ENCODE data around the gene VIPR1.

Gene VIPR1

GRCh38 chr3:42520906-42521305 lies 18.5 kb downstream of the VIPR1 start:
- no peak overlapping the region for H3K27ac ChIP-seq (ENCODE audit: low read depth, low read length, severe bottlenecking)
- H3K4me3 ChIP-seq (ENCODE audit: extremely low read depth, insufficient read depth, low read length, poor library complexity, severe bottlenecking) = no peak overlapping the region
- H3K4me1 ChIP-seq (ENCODE audit: control insufficient read depth, insufficient read depth, low read length, poor library complexity, severe bottlenecking) = no peaks in the 10 kb centered on the region
- WGBS, 2 experiments (ENCODE audit: insufficient coverage in 2 of 2) = 91 to 97% methylated on average over 4 of the region's 4 CpGs
- H3K36me3 ChIP-seq (ENCODE audit: control insufficient read depth, insufficient read depth, low read length) = no peaks in the 10 kb centered on the region
- H3K9me3 ChIP-seq (ENCODE audit: control insufficient read depth, low read length) = no peaks in the 10 kb centered on the region

GRCh38 chr3:42524751-42525150 lies 22.3 kb downstream of the VIPR1 start:
- Histone ChIP-seq H3K36me3 (ENCODE audit: control insufficient read depth, insufficient read depth, low read length) (no peaks in the 10 kb centered on the region), H3K9me3 (ENCODE audit: control insufficient read depth, low read length) (no peaks in the 10 kb centered on the region), H3K4me1 (ENCODE audit: control insufficient read depth, insufficient read depth, low read length, poor library complexity, severe bottlenecking) (no peaks in the 10 kb centered on the region), H3K27ac (ENCODE audit: low read depth, low read length, severe bottlenecking) (no peak overlapping the region), H3K4me3 (ENCODE audit: extremely low read depth, insufficient read depth, low read length, poor library complexity, severe bottlenecking) (no peak overlapping the region)
- WGBS, 2 experiments (ENCODE audit: insufficient coverage in 2 of 2) = no CpG with 5 or more reads among the region's 3 CpGs

GRCh38 chr3:42525212-42525611 lies 22.8 kb downstream of the VIPR1 start:
- no peaks in the 10 kb centered on the region for H3K4me1 ChIP-seq (ENCODE audit: control insufficient read depth, insufficient read depth, low read length, poor library complexity, severe bottlenecking)

GRCh38 chr3:42525736-42526345 lies 23.4 kb downstream of the VIPR1 start:
- Histone ChIP-seq H3K36me3 (ENCODE audit: control insufficient read depth, insufficient read depth, low read length) (no peaks in the 10 kb centered on the region), H3K4me1 (ENCODE audit: control insufficient read depth, insufficient read depth, low read length, poor library complexity, severe bottlenecking) (no peaks in the 10 kb centered on the region), H3K4me3 (ENCODE audit: extremely low read depth, insufficient read depth, low read length, poor library complexity, severe bottlenecking) (no peak overlapping the region), H3K27ac (ENCODE audit: low read depth, low read length, severe bottlenecking) (no peak overlapping the region), H3K9me3 (ENCODE audit: control insufficient read depth, low read length) (no peaks in the 10 kb centered on the region)
- 92 to 97% methylated on average over 9 of the region's 13 CpGs for WGBS, 2 experiments (ENCODE audit: insufficient coverage in 2 of 2)

More at GRCh38 chr3:42525212-42525611, 22.8 kb downstream of the VIPR1 start:
- Histone ChIP-seq H3K4me3 (ENCODE audit: extremely low read depth, insufficient read depth, low read length, poor library complexity, severe bottlenecking) (no peak overlapping the region), H3K27ac (ENCODE audit: low read depth, low read length, severe bottlenecking) (no peak overlapping the region), H3K36me3 (ENCODE audit: control insufficient read depth, insufficient read depth, low read length) (no peaks in the 10 kb centered on the region), H3K9me3 (ENCODE audit: control insufficient read depth, low read length) (no peaks in the 10 kb centered on the region)
- 72 to 96% methylated on average over 3 to 4 of the region's 4 CpGs for WGBS, 2 experiments (ENCODE audit: insufficient coverage in 2 of 2)

GRCh38 chr3:42526616-42527367 lies 24.3 kb downstream of the VIPR1 start:
- H3K27ac ChIP-seq (ENCODE audit: low read depth, low read length, severe bottlenecking) = no peak overlapping the region

GRCh38 chr3:42527368-42527917 lies 25.0 kb downstream of the VIPR1 start:
- H3K36me3 ChIP-seq (ENCODE audit: control insufficient read depth, insufficient read depth, low read length) = no peaks in the 10 kb centered on the region
- whole genome bisulfite sequencing, 2 experiments (ENCODE audit: insufficient coverage in 2 of 2) = 73 to 78% methylated on average over 10 to 11 of the region's 11 CpGs
- no peaks in the 10 kb centered on the region for H3K4me1 ChIP-seq (ENCODE audit: control insufficient read depth, insufficient read depth, low read length, poor library complexity, severe bottlenecking)
- H3K27ac ChIP-seq (ENCODE audit: low read depth, low read length, severe bottlenecking) = no peak overlapping the region
- H3K4me3 ChIP-seq (ENCODE audit: extremely low read depth, insufficient read depth, low read length, poor library complexity, severe bottlenecking) = no peak overlapping the region
- H3K9me3 ChIP-seq (ENCODE audit: control insufficient read depth, low read length) = no peaks in the 10 kb centered on the region

More at GRCh38 chr3:42526616-42527367, 24.3 kb downstream of the VIPR1 start:
- no peaks in the 10 kb centered on the region for H3K36me3 ChIP-seq (ENCODE audit: control insufficient read depth, insufficient read depth, low read length)
- 79 to 86% methylated on average over 6 to 7 of the region's 15 CpGs for WGBS, 2 experiments (ENCODE audit: insufficient coverage in 2 of 2)
- no peak overlapping the region for H3K4me3 ChIP-seq (ENCODE audit: extremely low read depth, insufficient read depth, low read length, poor library complexity, severe bottlenecking)
- no peaks in the 10 kb centered on the region for H3K9me3 ChIP-seq (ENCODE audit: control insufficient read depth, low read length)
- no peaks in the 10 kb centered on the region for H3K4me1 ChIP-seq (ENCODE audit: control insufficient read depth, insufficient read depth, low read length, poor library complexity, severe bottlenecking)

- Histone ChIP-seq H3K27ac (ENCODE audit: low read depth, low read length, severe bottlenecking) (no peak overlapping the region), H3K9me3 (ENCODE audit: control insufficient read depth, low read length) (no peaks in the 10 kb centered on the region), H3K36me3 (ENCODE audit: control insufficient read depth, insufficient read depth, low read length) (no peaks in the 10 kb centered on the region), H3K4me3 (ENCODE audit: extremely low read depth, insufficient read depth, low read length, poor library complexity, severe bottlenecking) (no peak overlapping the region), H3K4me1 (ENCODE audit: control insufficient read depth, insufficient read depth, low read length, poor library complexity, severe bottlenecking) (no peaks in the 10 kb centered on the region)
- WGBS, 2 experiments (ENCODE audit: insufficient coverage in 2 of 2) = 89 to 91% methylated on average over 1 of the region's 2 CpGs
These were observed 27.0 kb downstream of the VIPR1 start for GRCh38 chr3:42529468-42529867.

GRCh38 chr3:42530073-42530472 lies 27.6 kb downstream of the VIPR1 start:
- no peaks in the 10 kb centered on the region for H3K9me3 ChIP-seq (ENCODE audit: control insufficient read depth, low read length)
- H3K4me1 ChIP-seq (ENCODE audit: control insufficient read depth, insufficient read depth, low read length, poor library complexity, severe bottlenecking) = no peaks in the 10 kb centered on the region
- no peaks in the 10 kb centered on the region for H3K36me3 ChIP-seq (ENCODE audit: control insufficient read depth, insufficient read depth, low read length)
- no peak overlapping the region for H3K4me3 ChIP-seq (ENCODE audit: extremely low read depth, insufficient read depth, low read length, poor library complexity, severe bottlenecking)
- H3K27ac ChIP-seq (ENCODE audit: low read depth, low read length, severe bottlenecking) = no peak overlapping the region

- no peak overlapping the region for H3K27ac ChIP-seq (ENCODE audit: low read depth, low read length, severe bottlenecking)
- no peaks in the 10 kb centered on the region for H3K4me1 ChIP-seq (ENCODE audit: control insufficient read depth, insufficient read depth, low read length, poor library complexity, severe bottlenecking)
- no peak overlapping the region for H3K4me3 ChIP-seq (ENCODE audit: extremely low read depth, insufficient read depth, low read length, poor library complexity, severe bottlenecking)
- 91 to 92% methylated on average over 4 to 6 of the region's 6 CpGs for WGBS, 2 experiments (ENCODE audit: insufficient coverage in 2 of 2)
- no peaks in the 10 kb centered on the region for H3K36me3 ChIP-seq (ENCODE audit: control insufficient read depth, insufficient read depth, low read length)
- no peaks in the 10 kb centered on the region for H3K9me3 ChIP-seq (ENCODE audit: control insufficient read depth, low read length)
These were observed 29.0 kb downstream of the VIPR1 start for GRCh38 chr3:42531470-42531869.

GRCh38 chr3:42532229-42532628 lies 29.8 kb downstream of the VIPR1 start:
- Histone ChIP-seq H3K36me3 (ENCODE audit: control insufficient read depth, insufficient read depth, low read length) (no peaks in the 10 kb centered on the region), H3K27ac (ENCODE audit: low read depth, low read length, severe bottlenecking) (no peak overlapping the region), H3K4me1 (ENCODE audit: control insufficient read depth, insufficient read depth, low read length, poor library complexity, severe bottlenecking) (no peaks in the 10 kb centered on the region), H3K9me3 (ENCODE audit: control insufficient read depth, low read length) (no peaks in the 10 kb centered on the region), H3K4me3 (ENCODE audit: extremely low read depth, insufficient read depth, low read length, poor library complexity, severe bottlenecking) (no peak overlapping the region)
- 91 to 95% methylated on average over 4 of the region's 4 CpGs for WGBS, 2 experiments (ENCODE audit: insufficient coverage in 2 of 2)

All from mesodermal cell (in vitro differentiated cells).